ENCODE data around the gene ZNF770.

DNA sequence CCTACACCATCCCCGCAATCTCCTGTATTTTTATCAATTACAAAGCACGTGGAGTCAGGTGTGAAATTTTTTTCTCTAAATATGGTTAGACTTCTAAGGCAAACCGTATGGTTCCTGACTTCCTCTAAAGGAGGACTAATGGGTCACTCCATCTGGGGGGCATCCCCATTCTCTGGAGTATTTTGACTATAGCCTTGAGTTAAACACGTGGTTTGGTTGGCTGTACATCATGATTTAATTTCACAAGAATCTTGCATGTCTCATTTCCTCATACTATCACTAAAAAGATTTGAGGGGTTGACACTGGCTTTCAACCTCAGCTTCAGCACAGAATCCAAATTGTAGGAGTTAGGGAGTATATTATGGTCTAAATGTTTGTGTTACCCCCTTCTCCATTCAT, 25.3 kb upstream of the ZNF770 start:
- TF ChIP-seq, protein P1, sequence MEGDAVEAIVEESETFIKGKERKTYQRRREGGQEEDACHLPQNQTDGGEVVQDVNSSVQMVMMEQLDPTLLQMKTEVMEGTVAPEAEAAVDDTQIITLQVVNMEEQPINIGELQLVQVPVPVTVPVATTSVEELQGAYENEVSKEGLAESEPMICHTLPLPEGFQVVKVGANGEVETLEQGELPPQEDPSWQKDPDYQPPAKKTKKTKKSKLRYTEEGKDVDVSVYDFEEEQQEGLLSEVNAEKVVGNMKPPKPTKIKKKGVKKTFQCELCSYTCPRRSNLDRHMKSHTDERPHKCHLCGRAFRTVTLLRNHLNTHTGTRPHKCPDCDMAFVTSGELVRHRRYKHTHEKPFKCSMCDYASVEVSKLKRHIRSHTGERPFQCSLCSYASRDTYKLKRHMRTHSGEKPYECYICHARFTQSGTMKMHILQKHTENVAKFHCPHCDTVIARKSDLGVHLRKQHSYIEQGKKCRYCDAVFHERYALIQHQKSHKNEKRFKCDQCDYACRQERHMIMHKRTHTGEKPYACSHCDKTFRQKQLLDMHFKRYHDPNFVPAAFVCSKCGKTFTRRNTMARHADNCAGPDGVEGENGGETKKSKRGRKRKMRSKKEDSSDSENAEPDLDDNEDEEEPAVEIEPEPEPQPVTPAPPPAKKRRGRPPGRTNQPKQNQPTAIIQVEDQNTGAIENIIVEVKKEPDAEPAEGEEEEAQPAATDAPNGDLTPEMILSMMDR (conservative IDR thresholded peaks at IDR 0.05): no peak
- TF ChIP-seq EZH2 (IDR thresholded peaks at IDR 0.05; ENCODE audit: low read depth): no peak

Data from PC-9 (cell line).